ENCODE data around the gene TMTC2. TPM values are rescaled to one million over a fixed set of nuclear protein-coding genes. Genes with fewer than 3 reads are reported as not detected.

TMTC2 gene
- total and polyA plus RNA-seq, 2 donors = 3.0 to 5.1 TPM

DNA sequence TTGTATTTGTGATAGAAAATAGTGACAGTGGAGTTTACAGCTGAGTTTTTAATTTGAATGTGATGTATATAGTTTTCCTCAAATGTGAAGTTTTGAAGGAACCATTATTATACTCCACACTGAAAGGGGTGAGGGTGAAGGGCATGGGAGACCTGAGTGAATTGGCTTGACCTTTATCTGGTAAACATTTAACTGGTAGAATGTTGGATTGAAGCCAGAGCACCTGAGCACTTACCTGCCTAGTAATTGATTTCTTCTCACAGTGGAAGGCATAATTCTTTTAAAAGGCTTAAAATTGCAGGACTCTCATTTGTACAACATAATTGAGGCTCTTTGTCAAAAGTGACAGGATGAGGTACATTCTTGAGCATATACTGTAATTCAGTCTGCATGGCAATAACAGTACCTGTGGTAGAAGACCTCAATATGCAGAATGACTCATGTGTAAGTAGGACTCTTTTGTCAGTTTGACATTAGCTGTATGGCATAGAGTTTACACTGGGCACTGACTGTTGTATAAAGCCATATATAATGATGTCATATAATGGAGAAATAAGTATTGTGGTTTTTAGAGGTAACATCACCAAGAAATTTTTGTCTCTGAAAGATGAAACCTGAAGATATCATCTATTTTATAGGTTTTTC is 309.6 kb downstream of the TMTC2 start:
- no peak overlapping the region for H3K4me3 ChIP-seq (ENCODE audit: low read length in 2 of 2)
- H3K36me3 ChIP-seq (ENCODE audit: control insufficient read depth in 2 of 2, insufficient read depth in 2 of 2, low read length in 1 of 2) = no peaks in the 10 kb centered on the region
- H3K4me1 ChIP-seq (ENCODE audit: control insufficient read depth in 2 of 2, insufficient read depth in 2 of 2, low read length in 2 of 2) = no peaks in the 10 kb centered on the region
- DNase-seq (ENCODE audit: low read depth in 6 of 9, low spot score in 9 of 9) = no peak
- H3K27ac ChIP-seq (ENCODE audit: low read depth in 1 of 2, low read length in 1 of 2) = no peak overlapping the region
- H3K27me3 ChIP-seq (ENCODE audit: control insufficient read depth in 2 of 2, insufficient read depth in 1 of 2, low read length in 1 of 2) = no peaks in the 10 kb centered on the region
- H3K9me3 ChIP-seq (ENCODE audit: control insufficient read depth in 2 of 2, insufficient read depth in 1 of 2, low read length in 1 of 2) = peaks cover 0 to 4% of the 10 kb centered on the region in 2 donors

DNA sequence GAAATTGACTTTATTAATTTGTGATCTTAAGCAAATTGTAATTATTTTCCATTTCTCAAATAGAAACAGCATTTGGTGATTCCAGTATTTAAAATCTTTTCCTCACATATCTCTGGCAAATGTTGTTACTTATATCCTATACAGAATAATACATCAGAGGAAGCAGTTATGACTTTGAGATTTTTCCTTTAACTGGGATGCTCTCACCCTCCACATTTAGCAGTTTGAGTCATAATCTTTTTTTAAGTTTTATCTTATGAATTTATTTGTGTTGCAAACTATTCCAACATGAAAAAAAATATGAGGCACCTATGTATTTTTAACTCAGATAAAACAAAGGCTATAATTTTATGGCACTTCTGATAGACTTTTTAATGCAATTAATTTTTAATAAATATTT is 311.8 kb downstream of the TMTC2 start:
- Histone ChIP-seq H3K4me3 (ENCODE audit: low read length in 2 of 2) (no peak overlapping the region), H3K36me3 (ENCODE audit: control insufficient read depth in 2 of 2, insufficient read depth in 2 of 2, low read length in 1 of 2) (no peaks in the 10 kb centered on the region), H3K27ac (ENCODE audit: low read depth in 1 of 2, low read length in 1 of 2) (no peak overlapping the region), H3K4me1 (ENCODE audit: control insufficient read depth in 2 of 2, insufficient read depth in 2 of 2, low read length in 2 of 2) (no peaks in the 10 kb centered on the region), H3K9me3 (ENCODE audit: control insufficient read depth in 2 of 2, insufficient read depth in 1 of 2, low read length in 1 of 2) (peaks cover 0 to 4% of the 10 kb centered on the region in 2 donors), H3K27me3 (ENCODE audit: control insufficient read depth in 2 of 2, insufficient read depth in 1 of 2, low read length in 1 of 2) (no peaks in the 10 kb centered on the region)
- DNase-seq (ENCODE audit: low read depth in 6 of 9, low spot score in 9 of 9) = no peak

DNA sequence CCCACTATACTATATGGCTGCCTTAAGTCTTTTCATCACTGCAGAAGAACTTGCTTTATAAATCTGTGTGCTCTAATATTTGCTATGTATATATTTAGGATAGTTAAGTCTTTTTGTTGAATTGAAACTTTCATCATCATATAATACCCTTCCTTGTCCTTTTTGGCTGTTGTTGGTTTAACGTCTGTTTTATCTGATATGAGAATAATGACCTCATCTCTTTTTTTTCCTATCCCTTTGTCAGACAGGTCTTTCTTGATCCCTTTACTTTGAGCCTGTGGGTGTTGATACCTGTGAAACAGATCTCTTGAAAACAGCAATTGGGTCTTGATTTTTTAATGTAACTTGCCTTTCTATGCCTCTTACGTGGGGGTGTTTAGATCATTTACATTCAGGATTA is 316.3 kb downstream of the TMTC2 start:
- Histone ChIP-seq H3K36me3 (ENCODE audit: control insufficient read depth in 2 of 2, insufficient read depth in 2 of 2, low read length in 1 of 2) (no peaks in the 10 kb centered on the region), H3K9me3 (ENCODE audit: control insufficient read depth in 2 of 2, insufficient read depth in 1 of 2, low read length in 1 of 2) (peaks cover 0 to 7% of the 10 kb centered on the region in 2 donors), H3K27ac (ENCODE audit: low read depth in 1 of 2, low read length in 1 of 2) (no peak overlapping the region), H3K27me3 (ENCODE audit: control insufficient read depth in 2 of 2, insufficient read depth in 1 of 2, low read length in 1 of 2) (no peaks in the 10 kb centered on the region), H3K4me3 (ENCODE audit: low read length in 2 of 2) (no peak overlapping the region), H3K4me1 (ENCODE audit: control insufficient read depth in 2 of 2, insufficient read depth in 2 of 2, low read length in 2 of 2) (no peaks in the 10 kb centered on the region)
- WGBS = 49% methylated on average over 2 of the region's 2 CpGs
- no peak for DNase-seq (ENCODE audit: low read depth in 6 of 9, low spot score in 9 of 9)

DNA sequence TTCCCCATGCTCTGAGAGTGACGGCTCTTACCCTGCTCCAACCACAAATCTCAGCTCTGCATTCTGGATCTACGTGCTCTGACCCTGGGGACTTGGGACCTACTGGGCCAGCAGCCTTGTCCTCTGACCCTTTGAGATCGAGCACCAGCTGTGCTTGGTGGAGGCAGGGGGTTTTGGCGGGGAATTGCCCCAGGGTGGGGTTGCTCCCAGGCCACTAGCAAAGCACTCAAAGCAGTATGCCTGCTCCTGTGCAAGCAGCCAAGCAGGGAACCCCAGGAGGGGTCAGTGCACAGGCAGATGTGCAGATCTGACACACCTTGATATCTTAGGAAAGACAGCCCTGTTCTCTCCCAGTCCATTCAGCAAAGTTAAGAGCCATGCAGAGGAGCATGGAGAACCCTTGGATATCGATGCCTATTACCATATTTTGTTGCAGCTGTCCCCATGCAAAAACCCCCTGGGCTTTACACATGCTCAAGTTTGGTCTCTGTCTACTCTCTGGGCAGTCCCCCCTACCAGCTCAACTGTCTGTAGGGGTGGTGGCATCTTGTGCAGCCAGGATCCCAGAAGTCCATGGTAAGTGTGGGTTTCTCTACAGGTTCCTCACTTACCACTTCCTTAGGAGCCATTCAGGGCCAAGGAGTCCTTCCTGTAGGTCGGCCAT is 319.0 kb downstream of the TMTC2 start:
- H3K27ac ChIP-seq (ENCODE audit: low read depth in 1 of 2, low read length in 1 of 2) = no peak overlapping the region
- H3K4me1 ChIP-seq (ENCODE audit: control insufficient read depth in 2 of 2, insufficient read depth in 2 of 2, low read length in 2 of 2) = no peaks in the 10 kb centered on the region
- 93% methylated on average over 6 of the region's 6 CpGs for WGBS
- no peak overlapping the region for H3K4me3 ChIP-seq (ENCODE audit: low read length in 2 of 2)
- peaks cover 0 to 11% of the 10 kb centered on the region in 2 donors for H3K9me3 ChIP-seq (ENCODE audit: control insufficient read depth in 2 of 2, insufficient read depth in 1 of 2, low read length in 1 of 2)
- H3K27me3 ChIP-seq (ENCODE audit: control insufficient read depth in 2 of 2, insufficient read depth in 1 of 2, low read length in 1 of 2) = no peaks in the 10 kb centered on the region
- no peak for DNase-seq (ENCODE audit: low read depth in 6 of 9, low spot score in 9 of 9)
- H3K36me3 ChIP-seq (ENCODE audit: control insufficient read depth in 2 of 2, insufficient read depth in 2 of 2, low read length in 1 of 2) = no peaks in the 10 kb centered on the region

DNA sequence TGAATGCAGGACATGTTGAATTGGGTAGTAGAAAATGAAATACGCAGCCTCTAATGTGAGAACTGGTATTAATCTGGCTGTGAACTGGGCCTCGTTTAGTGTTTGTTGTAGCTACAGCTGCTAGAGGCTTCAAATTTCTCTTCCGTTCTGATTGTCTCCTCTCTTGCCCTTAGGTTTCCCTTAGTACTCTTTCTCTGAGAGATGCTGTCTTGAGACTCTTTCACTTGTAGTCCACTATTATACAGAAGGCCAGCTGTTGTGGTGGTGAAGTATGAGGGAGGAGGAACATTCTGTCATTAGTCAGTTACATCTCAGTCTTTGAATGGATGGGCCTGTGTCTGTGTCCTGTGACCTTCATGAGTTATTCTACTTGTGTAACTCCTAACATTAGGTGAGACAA is 322.0 kb downstream of the TMTC2 start:
- no peak overlapping the region for H3K27ac ChIP-seq (ENCODE audit: low read depth in 1 of 2, low read length in 1 of 2)
- no peaks in the 10 kb centered on the region for H3K36me3 ChIP-seq (ENCODE audit: control insufficient read depth in 2 of 2, insufficient read depth in 2 of 2, low read length in 1 of 2)
- WGBS = 61% methylated on average over 3 of the region's 3 CpGs
- DNase-seq (ENCODE audit: low read depth in 6 of 9, low spot score in 9 of 9) = no peak
- H3K27me3 ChIP-seq (ENCODE audit: control insufficient read depth in 2 of 2, insufficient read depth in 1 of 2, low read length in 1 of 2) = no peaks in the 10 kb centered on the region
- no peaks in the 10 kb centered on the region for H3K4me1 ChIP-seq (ENCODE audit: control insufficient read depth in 2 of 2, insufficient read depth in 2 of 2, low read length in 2 of 2)
- H3K4me3 ChIP-seq (ENCODE audit: low read length in 2 of 2) = no peak overlapping the region
- peaks cover 0 to 14% of the 10 kb centered on the region in 2 donors for H3K9me3 ChIP-seq (ENCODE audit: control insufficient read depth in 2 of 2, insufficient read depth in 1 of 2, low read length in 1 of 2)

DNA sequence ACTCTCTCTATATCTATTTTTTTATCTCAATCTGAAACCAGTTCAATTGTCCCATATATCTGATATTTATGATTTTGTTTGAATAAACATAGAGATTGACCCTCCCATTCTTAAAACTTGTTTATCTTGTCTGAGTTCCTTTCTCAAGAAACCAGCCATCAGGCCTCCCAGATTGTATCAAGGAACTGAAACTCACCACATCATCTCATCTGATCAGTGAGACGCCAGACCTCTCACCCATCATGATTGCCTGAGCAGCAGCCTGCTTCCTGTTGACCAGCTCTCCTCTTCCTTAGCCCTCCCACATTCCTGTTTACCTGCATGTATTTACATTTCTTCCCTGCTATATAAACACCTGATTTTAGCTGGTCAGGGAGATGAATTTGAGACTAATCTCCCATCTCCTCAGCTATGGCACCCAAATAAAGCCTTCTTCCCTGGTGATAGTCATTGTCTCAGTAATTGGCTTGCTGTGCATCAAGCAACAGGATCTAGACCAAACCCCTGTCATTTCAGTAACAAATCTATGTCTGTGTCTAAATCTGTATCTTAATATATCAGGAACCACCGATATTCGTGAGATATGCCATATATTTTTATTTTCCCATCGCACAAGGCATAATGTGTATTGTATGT is 323.6 kb downstream of the TMTC2 start:
- WGBS = 49% methylated on average over 4 of the region's 4 CpGs

DNA sequence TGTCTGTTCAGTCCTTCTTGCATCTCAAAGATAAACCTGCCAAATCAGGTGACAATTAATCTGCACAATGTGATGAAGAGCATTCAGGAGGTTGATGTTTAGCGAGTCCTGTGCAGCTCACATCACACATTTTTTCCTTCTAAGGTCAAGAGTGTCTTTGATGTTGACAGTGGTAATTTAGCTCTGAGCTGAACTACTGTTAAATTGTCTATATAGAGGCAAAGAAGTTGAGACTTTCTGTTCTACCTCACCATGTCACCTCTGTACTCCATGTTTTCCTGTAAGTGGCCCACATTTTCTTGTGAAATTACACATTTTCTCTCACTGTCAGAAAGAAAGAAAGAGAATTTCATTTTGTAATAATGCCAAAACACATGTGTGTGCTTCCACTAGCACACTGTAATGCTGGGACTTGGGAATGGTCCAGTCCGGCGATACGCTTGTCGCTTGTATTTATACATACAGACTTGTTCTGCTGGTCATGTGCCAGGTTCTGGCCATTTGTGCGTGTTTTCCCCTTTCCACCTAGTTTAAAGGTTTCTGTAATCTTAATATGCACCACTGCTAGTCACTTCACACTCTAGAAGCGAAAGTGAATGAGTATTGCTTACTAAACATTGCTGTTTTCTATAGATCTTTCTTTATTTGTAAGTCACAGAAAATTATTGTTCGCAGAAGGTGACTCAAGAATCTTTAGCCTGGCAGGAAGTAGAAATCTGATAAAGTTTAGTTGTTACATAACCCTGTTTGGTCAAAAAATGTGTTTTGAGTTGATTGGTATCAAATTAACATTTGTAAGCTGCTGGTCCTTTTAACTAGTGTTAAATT is 328.9 kb downstream of the TMTC2 start:
- DNase-seq (ENCODE audit: low read depth in 6 of 9, low spot score in 9 of 9) = no peak
- no peaks in the 10 kb centered on the region for H3K4me1 ChIP-seq (ENCODE audit: control insufficient read depth in 2 of 2, insufficient read depth in 2 of 2, low read length in 2 of 2)
- 72% methylated on average over 8 of the region's 8 CpGs for WGBS
- H3K9me3 ChIP-seq (ENCODE audit: control insufficient read depth in 2 of 2, insufficient read depth in 1 of 2, low read length in 1 of 2) = peaks cover 0 to 3% of the 10 kb centered on the region in 2 donors
- no peaks in the 10 kb centered on the region for H3K36me3 ChIP-seq (ENCODE audit: control insufficient read depth in 2 of 2, insufficient read depth in 2 of 2, low read length in 1 of 2)
- peak overlapping the region in 1 of 2 donors; percentile 33 for H3K27ac ChIP-seq (ENCODE audit: low read depth in 1 of 2, low read length in 1 of 2)
- no peak overlapping the region for H3K4me3 ChIP-seq (ENCODE audit: low read length in 2 of 2)
- no peaks in the 10 kb centered on the region for H3K27me3 ChIP-seq (ENCODE audit: control insufficient read depth in 2 of 2, insufficient read depth in 1 of 2, low read length in 1 of 2)

More for the DNA sequence above, 323.6 kb downstream of the TMTC2 start:
- Histone ChIP-seq H3K36me3 (ENCODE audit: control insufficient read depth in 2 of 2, insufficient read depth in 2 of 2, low read length in 1 of 2) (no peaks in the 10 kb centered on the region), H3K27ac (ENCODE audit: low read depth in 1 of 2, low read length in 1 of 2) (no peak overlapping the region), H3K27me3 (ENCODE audit: control insufficient read depth in 2 of 2, insufficient read depth in 1 of 2, low read length in 1 of 2) (no peaks in the 10 kb centered on the region), H3K4me1 (ENCODE audit: control insufficient read depth in 2 of 2, insufficient read depth in 2 of 2, low read length in 2 of 2) (no peaks in the 10 kb centered on the region), H3K9me3 (ENCODE audit: control insufficient read depth in 2 of 2, insufficient read depth in 1 of 2, low read length in 1 of 2) (peaks cover 0 to 11% of the 10 kb centered on the region in 2 donors), H3K4me3 (ENCODE audit: low read length in 2 of 2) (no peak overlapping the region)
- no peak for DNase-seq (ENCODE audit: low read depth in 6 of 9, low spot score in 9 of 9)

DNA sequence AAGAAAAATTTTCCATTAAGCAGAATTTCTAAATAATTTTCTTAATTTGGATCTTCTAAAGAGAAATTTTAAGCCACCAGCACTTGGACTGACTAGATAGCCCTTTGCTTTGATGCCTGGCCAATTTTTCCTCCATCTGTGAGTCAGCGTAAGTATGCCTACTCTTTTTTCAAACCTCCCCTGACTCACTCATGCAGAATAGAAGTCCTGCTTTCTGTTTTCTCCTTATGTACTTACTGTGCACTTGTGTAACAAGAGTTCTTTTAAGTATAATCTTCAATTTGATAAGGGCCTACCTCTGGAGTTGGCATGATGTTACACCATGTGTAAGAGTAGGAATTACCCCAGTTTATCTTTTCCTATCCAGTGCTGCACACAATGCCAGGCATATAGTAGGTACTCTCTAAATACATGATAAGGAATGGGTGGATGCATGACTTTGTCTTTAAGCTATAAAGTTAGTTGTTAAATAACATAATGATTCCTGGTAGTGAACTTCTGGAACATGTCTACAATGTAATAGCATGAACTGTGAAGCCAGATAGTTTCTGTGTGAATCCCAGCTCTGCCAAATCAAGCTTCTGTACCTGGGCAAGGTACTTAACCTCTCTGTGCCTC is 329.6 kb downstream of the TMTC2 start:
- H3K27ac ChIP-seq (ENCODE audit: low read depth in 1 of 2, low read length in 1 of 2) = peak overlapping the region in 1 of 2 donors; percentile 33

More for the DNA sequence above, 329.6 kb downstream of the TMTC2 start:
- Histone ChIP-seq H3K36me3 (ENCODE audit: control insufficient read depth in 2 of 2, insufficient read depth in 2 of 2, low read length in 1 of 2) (no peaks in the 10 kb centered on the region), H3K27me3 (ENCODE audit: control insufficient read depth in 2 of 2, insufficient read depth in 1 of 2, low read length in 1 of 2) (no peaks in the 10 kb centered on the region), H3K4me1 (ENCODE audit: control insufficient read depth in 2 of 2, insufficient read depth in 2 of 2, low read length in 2 of 2) (no peaks in the 10 kb centered on the region), H3K4me3 (ENCODE audit: low read length in 2 of 2) (no peak overlapping the region), H3K9me3 (ENCODE audit: control insufficient read depth in 2 of 2, insufficient read depth in 1 of 2, low read length in 1 of 2) (no peaks in the 10 kb centered on the region)
- peak in 1 of 9 donors; percentile 6 for DNase-seq (ENCODE audit: low read depth in 6 of 9, low spot score in 9 of 9)
- WGBS = 93% methylated on average over 1 of the region's 1 CpG

Measured in thymus (tissue), 11 donors.